ENCODE measurements around the gene LDLRAD4.

GRCh38 chr18:13267431-13267873, 48.9 kb downstream of the LDLRAD4 start:
- no peak for TF ChIP-seq KAT7 (CRISPR knock-in tag; IDR thresholded peaks at IDR 0.05; ENCODE audit: borderline replicate concordance)
- no peak for TF ChIP-seq MYC (IDR thresholded peaks at IDR 0.05; ENCODE audit: low read depth, low read length)
- TF ChIP-seq MYC (CRISPR knock-in tag; IDR thresholded peaks at IDR 0.05; ENCODE audit: borderline replicate concordance, low read depth) = no peak
- no peak for TF ChIP-seq PCBP1 (IDR thresholded peaks at IDR 0.05; ENCODE audit: low read depth, low read length, poor library complexity, severe bottlenecking)
- no peak for TF ChIP-seq SETDB1 (IDR thresholded peaks at IDR 0.05; ENCODE audit: low read length)
- TF ChIP-seq EZH2 (IDR thresholded peaks at IDR 0.05; ENCODE audit: borderline replicate concordance, low read depth, low read length) = no peak
- no peak for TF ChIP-seq CXXC5 (CRISPR knock-in tag; IDR thresholded peaks at IDR 0.05)
- TF ChIP-seq ELF1 (tag; IDR thresholded peaks at IDR 0.05) = no peak
- TF ChIP-seq NFRKB (IDR thresholded peaks at IDR 0.05; ENCODE audit: low read depth) = no peak
- no peak for TF ChIP-seq CTCF (IDR thresholded peaks at IDR 0.05 in 2 of 3, conservative IDR thresholded peaks at IDR 0.05 in 1 of 3; ENCODE audit: insufficient read depth in 2 of 3, low read depth in 1 of 3, low read length in 3 of 3)
- no peak for TF ChIP-seq HINFP (tag; conservative IDR thresholded peaks at IDR 0.05; ENCODE audit: low read depth)
- TF ChIP-seq MBD1 (CRISPR knock-in tag; IDR thresholded peaks at IDR 0.05) = no peak
- TF ChIP-seq PHB2 (IDR thresholded peaks at IDR 0.05; ENCODE audit: low read depth) = no peak
- no peak for TF ChIP-seq ETV5 (CRISPR knock-in tag; IDR thresholded peaks at IDR 0.05; ENCODE audit: low read depth)
- no peak for TF ChIP-seq FOS (IDR thresholded peaks at IDR 0.05; ENCODE audit: extremely low read depth, insufficient read length)

Data from K562 (cell line).